Activated CD4-positive, alpha-beta T cell treated with anti-CD3 and anti-CD28 coated beads, Interleukin-2, amount 50 U/mL, for 16 hours (primary cell): Measurements from ENCODE around the gene RBSN.
A peak's percentile ranks its signal among the peaks of the same experiment; 100 is the strongest.

Experiments used
- DNase-seq: peaks from one replicate; pipeline ENCODE4 v3.0.0-alpha.2; 2020

The RBSN gene

DNA sequence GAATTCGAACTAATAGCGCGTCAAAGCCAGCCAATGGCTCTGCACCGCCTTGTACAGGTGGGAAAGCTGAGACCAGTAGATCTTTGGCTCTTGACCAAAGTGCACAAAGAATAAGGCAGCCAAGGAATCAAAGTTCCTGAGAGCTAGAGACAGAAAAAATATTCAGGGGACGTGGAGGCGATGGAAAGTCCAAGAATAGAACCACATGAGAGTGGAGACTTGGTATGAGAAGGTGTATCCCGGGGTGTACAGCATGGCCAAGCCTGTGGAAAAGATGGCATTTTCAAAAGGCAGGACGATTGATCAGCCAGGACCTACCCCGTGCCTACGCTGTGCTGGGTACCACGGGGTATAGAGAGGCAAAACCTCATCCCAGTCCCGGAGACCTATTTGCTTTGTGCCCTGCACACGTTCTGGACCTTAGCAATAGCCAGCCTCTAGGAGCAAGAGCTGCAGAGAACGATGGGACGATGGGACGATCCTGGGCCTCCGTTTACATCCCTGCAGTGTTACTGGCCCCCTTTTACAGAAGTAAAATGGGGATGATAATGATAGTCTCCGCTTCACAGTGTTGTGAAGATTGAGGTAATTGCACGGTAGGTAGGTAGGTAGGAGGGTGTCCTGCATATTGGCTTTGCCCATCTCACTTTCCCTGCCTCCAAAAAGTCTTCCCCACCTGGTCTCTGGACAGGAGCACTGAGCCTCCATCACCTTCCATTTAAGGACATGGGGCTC lies 583 bp upstream of the RBSN start:
- DNase-seq = peak; percentile 11

DNA sequence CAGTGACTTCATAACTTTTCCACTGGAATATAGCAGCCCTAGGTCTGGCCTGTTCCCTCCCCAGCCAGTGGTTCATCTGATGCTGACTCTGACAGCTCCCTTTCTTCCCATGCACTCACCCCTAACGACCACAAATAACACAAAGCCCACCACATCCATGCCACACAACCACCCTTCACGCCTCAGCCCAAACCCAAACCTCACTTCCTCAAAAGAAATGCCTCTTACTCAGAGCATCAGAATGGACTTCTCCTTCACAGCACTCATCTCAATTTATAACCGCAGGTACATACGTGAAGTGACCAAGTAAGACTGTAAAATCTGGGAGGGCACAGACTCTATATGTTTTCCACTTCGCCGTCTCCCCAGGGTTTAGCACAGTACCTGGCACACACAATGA lies 1.1 kb downstream of the RBSN start:
- DNase-seq = peak; percentile 47

DNA sequence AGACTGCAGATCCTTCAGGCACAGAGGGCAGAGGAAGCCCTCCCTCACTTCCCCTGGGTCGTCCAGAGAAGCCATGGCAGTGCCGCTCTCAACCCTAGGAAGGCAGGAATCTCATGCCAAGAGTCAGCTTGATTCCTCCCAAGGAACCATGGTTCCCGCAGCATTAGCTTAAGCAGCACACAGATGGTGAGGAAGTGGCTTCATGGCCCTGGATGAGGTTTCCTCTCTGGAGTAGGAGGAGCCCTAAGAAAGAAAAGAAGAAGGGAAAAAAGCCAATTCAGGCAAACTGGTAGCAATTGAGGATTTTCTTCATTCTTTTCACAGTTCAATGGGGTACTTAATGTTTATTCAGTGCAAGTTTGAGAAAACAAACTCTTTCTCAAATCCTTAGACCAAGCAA lies 2.9 kb downstream of the RBSN start:
- DNase-seq = no peak

DNA sequence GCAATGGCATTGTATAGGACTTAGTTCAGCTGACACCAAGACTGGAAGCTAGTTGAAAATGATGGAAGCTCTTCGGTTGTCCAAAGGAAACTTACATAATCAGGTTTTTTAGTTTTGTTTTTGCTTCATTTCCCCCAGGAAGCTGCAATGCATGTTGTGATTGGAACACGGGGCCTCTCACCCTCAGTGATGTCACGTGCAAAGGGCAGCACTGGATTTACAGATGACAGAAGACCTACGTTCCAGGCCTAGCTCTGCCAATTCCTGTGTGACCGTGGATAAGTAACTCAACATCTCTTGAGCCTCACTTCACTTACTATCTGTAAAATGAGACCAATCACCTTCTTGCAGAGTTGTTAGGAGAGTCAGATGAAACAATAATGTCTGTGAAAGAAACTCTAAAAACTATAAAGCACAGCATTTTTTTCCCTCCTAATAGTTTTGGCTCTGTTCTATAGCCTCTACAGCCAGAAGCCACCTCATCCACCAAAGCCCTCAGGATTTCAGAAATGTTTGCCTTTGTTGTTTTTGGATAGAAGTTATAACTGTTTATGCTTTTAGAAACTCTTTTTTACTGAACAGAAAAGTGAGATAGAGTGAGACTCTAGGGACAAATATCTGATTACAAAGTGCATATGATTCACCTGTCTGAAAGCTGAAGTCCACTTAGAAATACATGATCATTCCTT lies 4.6 kb downstream of the RBSN start:
- DNase-seq = no peak

DNA sequence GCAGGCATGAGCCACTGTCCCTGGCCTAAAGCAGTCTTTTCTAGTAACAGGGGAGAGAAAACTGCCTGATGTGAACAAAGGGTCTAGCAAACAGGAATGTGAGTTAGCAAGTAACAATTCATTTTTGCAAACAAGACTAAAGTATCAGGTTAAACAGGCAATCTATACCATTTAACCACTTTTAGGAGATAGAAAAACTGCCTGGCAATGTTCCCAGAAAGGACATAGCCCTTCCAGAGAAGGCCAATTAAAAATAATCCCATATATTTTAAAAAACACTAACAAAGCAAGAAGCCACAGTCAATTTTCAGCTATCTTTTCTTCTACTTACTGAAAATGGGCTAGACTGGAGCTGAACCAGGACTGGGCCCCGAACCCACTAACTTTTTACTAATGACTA lies 6.3 kb downstream of the RBSN start:
- DNase-seq = no peak

DNA sequence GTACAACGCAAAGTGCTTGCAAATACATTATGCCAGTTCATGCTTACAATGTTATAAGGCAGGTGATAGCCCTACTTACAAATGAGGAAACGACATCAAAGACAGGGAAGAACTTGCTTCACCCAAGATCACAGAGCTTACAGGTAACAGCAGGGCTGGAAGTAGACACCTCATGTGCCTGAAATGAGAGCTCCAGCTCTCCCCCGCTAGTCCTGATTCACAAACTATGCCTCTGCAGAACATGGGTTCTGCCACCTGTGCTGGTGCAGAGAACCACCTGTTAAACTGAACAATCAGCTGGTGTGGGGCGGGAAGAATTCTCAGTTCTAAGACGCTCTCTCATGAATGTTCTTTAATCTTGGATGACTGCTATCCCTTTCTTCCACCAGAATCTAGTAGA lies 7.4 kb downstream of the RBSN start:
- DNase-seq = no peak

DNA sequence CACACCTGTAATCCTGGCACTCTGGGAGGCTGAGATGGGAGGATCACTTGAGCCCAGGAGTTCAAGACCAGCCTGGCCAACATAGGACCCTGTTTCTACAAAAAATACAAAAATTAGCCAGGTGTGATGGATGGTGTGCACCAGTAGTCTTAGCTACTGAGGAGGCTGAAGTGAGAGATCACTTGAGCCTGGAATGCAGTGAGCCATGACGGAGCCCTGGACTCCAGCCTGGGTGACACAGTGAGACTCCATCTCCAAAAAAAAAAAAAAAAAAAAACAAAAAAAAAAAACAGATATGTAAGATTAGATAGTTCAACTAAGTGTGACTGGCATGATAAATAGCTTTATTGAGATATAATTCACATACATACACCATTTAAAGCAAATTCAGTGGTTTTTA lies 9.7 kb downstream of the RBSN start:
- DNase-seq = no peak

DNA sequence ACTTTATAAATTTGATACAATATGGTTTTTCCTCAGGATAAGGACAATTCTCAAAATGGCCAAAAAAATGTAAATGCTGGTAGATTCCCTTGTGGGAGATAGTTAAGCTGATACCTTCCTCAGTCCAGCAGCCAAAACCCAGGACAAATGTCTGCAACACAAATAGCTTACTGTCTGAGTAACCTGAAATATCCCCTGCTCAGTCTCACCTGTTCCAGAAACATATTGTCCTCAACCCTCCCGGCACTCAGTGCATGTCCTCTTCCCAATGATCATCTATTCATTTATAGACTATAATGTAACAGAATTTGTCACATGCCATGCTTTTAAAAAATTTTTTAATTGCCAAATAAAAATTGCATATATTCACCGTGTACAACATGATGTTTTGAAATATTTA lies 12.2 kb downstream of the RBSN start:
- DNase-seq = no peak

DNA sequence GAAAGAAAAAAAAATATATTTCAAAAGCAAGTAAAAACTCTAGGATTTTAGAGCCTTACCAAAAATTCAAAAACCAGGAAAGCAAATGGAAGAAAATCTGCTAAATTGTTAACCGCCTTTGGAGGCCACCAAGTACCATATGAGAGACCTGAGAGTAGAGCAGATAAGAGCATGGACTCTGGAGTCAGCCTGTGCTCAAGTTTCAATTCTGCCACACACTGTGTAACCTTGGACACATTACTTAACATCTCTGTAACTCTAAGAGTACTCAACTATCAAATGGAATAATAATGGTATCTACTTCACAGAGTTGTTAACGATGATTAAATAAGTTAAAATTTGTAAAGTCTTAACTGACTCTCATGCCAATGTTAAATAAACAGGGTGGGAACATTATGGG lies 12.7 kb downstream of the RBSN start:
- no peak for DNase-seq

DNA sequence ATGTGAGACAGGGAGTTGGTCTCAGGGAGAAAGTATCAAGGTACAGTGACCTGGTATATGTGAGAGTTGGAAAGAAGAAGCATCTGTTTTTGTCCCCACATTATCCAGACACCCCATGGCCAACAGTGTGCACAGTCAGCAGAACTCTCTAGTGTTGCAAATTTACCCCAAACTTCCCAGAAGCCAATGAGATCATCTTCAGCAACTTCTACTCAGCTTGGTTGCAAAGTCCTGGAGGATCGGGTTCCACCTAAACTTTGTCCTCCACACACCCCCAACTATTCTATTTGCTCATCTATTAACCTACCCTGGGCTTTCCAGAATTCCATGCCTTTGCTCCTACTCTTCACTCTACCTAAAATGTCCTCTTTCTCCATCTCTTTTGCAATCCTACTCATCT lies 15.7 kb downstream of the RBSN start:
- DNase-seq = no peak

DNA sequence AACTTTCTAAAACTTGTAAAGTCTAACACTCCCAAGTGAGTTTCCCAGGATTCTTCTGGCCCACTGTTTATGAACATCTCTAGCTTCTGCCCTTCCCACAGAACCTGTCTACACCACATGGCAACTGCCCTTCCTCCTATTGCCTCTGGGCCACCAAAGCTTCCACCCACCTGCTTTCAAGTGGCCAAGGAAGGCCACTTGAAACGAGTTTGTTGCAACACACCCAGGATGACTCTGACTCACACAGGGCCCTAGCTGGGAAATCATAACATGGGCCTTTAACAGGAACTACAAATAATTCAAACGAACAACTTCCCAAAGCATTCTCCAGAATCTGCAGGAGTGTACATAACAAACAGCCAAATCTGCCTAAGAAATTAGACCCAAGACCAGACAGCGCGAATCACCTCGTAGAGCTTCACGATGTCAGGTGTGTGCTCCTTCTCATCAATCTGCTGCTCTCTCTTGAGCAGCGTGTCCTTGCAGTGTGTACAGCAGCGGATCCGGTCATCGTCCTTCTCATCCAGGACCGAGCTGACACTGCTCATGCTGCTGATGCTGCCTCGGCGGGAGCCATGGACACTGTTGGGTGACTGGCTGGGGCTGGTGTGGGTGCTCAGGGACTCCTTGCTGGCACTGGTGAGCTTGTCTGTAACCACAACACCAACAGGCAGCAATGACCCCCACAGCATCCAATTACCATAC lies 16.8 kb downstream of the RBSN start:
- DNase-seq = no peak

DNA sequence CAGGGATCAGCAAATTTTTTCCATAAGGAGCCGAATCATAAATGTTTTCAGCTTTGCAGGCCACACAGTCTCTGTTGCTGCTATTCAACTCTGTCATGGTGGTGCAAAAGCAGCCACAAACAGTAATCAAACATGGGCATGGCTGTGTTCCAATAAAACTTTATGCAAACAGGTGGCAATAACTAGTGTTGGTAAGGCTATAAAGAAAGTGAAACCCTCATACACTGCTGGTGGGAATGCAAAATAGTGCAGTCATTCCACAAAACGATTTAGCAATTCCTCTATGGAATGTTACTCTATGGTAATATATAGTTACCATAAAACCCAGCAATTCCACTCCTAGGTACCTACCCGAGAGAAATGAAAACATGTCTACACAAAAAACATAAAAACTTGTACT lies 19.9 kb downstream of the RBSN start:
- DNase-seq = no peak

DNA sequence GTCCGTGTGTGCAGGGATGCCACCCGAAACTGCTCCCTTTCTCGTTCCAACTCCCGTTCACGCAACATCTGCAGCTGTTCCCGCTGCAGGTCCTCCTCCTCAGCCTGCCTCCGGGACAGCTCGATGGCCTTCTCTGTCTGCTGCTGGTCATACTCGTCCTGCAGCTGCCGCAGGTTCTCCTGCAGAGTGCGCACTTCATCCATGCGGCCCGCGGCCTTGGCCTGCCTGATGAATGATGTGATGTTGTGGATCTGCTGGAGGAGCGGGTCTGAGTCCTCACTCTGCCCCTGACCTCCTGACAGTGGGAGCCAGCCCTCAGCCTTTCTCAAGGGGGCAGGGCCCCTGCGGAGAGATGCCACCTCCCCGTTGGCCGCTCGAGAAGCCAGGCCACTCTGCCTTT lies 24.4 kb downstream of the RBSN start:
- DNase-seq = no peak

DNA sequence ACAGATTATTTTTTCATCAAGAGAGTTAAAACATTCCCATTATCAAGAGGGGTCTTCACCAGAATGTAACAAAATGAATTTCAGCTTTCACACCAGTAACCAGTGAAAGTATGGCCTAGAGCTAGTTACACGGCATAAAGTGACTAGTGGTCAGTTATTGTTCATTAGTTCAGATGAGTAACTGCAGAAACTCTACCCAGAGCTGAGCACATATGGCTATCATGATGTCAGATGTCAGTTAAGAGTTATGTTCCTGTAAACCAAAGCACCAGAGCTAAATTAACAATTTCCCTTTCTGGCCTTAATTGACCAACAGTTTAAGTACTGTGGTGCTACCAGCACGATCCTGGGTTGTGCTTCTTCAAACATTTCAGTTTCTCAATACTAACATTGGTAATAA lies 27.2 kb downstream of the RBSN start:
- DNase-seq = no peak

DNA sequence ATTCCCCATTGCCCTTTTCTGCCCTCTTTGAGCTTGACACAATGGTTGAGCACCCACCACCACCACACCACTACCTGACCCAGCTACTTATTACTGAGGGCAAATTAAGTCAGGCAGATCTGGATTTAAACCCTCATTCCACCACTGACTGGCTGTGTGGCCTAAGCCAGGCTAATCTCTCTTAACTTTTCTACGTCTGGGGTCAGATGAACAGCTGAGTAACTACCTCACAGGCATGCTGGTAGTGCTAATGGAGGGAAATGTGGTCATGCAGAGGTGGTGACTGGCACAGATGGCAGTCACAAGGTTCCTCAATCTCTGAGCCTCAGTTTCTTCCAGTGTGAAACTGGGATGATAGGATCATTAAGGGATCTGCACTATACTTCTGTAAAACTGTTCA lies 29.5 kb downstream of the RBSN start:
- DNase-seq = no peak

DNA sequence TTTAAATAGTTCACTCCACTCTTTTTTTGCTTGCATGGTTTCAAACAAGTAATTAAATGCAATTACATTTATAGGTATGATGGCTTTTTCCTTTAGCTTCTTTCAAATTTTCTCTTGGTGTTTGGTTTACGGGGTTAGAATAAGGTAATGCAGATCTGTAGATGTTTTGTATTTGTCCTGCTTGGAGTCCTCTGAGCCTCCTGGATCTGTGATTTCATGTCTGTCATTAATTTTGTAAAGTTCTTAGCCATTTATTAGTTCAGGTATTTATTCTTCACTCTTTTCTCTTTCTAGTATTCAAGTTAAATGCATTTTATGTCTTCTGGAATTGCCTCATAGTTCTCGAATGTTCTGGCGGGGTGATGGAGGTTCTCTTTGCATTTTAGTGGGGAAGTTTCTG lies 32.5 kb downstream of the RBSN start:
- no peak for DNase-seq

DNA sequence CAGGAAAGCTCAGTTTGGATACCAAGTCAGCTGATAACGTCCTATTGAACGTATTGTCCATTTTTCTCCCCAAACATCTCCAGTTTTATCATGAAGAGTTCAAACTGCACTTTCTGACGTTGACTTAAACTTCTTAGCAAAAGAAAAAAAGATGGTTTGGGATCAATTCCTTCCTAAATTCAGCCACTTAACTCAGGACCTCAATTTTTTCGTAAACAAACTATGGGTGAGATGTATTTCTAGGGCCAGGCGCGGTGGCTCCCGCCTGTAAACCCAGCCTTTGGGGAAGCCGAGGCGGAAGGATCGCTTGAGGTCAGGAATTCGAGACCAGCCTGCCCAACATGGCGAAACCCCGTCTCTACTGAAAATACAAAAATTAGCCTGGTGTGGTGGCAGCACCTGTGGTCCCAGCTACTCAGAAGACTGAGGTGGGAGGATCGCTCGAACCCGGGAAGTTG lies 33.4 kb downstream of the RBSN start:
- DNase-seq = no peak

DNA sequence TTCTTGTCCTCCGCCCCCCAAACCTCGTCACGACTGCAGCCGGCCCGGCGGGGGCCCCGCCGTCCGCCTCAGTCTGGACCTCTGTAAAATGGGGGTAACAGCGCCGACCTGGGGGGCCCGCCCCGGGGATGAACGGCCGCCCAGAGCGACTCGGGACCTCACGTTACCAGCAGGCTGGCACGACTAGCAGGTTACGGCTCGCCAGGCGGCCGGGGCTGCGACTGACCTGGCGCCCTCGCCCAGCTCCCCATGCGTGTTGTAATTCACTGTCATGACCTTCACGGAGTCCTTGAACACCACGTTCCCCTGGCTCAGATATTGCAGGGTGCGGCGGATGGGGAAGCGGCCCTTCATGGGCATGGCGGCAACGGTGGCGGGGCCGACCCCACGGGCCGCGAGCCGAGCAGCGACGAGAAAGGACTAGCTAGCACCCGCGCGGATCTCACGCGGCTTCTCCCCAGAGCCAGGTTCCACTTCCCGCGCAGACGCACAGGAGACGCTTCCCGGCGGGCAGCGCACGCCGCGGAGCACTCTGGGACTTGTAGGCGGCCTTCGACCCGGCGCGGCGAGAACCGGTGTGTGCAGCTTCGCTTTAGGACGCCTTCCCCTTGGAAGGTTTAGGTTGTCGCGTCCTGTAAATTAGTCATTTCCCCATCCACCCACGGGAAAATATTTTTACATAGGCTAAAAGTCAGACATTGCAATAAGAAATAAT lies 34.0 kb downstream of the RBSN start, which contains the start of gene MRPS25:
Gene MRPS25 (minus strand): TSS at position 481 of the 715 bp plus-strand sequence. CDS start 121 bp downstream, at position 360.
- DNase-seq = peak; percentile 92

DNA sequence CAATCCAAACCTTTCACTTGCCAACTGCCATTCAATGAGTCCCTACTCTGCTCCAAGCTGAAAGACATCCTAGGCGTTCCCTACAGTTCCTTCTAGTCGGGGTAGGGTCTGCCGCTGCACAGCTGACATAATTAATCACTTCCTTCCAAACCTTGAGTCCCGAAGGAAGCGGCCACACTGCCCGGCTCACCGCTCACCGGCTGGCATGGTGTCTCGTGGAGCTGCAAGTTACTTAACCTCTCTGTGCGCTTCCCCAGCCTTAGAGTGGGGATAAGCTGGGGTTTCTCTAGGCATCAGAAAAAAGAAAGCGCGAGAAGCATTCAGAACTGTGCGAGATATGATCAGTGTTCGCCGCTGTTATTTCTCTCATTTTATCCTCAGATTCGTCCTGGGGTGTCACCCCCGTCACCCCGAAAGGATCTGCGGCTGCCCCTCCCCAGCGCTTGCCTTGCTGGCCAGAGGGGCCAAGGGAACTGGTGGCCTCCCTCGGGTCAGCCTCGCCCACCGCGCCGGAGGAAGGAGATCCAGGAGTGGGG lies 34.6 kb downstream of the RBSN start:
- peak; percentile 19 for DNase-seq

DNA sequence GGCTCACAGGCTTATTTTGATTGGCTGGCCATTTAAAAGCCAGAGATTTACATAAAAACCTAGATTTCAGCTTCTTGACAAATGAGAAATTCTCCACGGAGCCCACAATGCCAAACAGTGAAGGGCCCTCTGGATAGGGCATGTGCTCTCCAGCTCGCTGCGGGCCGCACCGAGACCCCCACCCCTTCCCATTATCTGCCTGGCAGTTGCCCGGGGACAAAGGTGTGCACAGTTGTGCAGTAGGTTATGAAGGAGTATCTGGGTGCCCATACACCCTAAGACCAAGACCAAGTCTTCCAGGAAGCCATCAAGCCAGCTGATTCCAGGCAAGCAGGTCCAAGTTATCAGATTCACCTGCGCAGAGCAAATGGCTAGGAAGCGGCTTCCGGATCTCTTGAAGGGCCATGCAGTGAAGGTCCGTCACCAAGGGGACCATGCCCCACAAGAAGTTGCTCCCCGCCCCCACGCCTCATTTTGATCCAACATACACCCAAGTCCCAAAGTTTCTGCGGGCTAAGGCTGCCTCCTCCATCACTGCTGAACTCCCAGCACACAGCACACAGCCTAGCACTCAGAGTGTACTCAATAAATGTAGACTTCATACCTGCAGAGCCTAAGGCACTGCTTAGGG lies 35.2 kb downstream of the RBSN start:
- no peak for DNase-seq

DNA sequence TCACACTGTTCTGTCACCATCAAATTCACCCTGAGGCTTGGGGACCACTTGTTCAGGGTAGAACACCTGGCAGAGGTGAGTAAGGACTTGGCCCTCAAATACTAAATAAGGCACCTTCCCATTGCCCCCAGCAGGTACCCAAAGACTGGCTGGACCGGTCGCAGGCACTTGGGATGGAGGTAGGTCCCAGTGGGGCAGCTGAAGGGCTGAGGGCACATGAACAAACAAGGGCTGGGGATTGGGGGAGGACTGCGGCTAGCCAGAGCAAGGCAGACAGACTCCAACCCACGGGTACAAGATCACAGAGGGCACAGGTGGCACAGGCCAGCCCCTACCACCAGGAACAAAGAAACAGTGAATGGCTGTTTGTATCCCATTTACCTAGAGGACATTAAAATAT lies 35.7 kb downstream of the RBSN start:
- DNase-seq = no peak

DNA sequence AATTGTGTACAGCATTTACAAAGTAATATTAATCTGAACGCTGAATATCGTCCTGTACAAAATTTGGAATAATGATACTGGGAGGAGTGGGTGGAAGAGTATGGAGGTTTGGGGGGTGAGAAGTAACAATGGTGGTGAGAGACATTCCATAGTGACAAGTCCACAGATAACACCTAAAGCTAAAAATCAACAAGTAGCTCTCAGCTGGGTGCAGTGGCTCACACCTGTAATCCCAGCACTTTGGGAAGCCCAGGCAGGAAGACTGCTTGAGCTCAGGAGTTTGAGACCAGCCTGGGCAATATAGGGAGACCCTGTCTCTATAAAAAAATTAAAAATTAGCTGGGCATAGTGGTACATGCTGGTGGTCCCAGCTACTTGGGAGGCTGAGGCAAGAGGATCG lies 38.9 kb downstream of the RBSN start:
- no peak for DNase-seq
